Astrocyte of the spinal cord (primary cell): Measurements from ENCODE around the gene TOX2.
A peak's percentile ranks its signal among the peaks of the same experiment; 100 is the strongest.

Source experiments
- DNase-seq: peaks from one replicate; pipeline ENCODE4 v3.0.0; 2011; ENCODE audit warnings: low read depth, low spot score
- H3K4me3 ChIP-seq: 2 replicates; pipeline ENCODE4 v1.5.1; 2011; ENCODE audit warnings: low read depth, mild to moderate bottlenecking, low read length, moderate library complexity
- in situ Hi-C: cut with HindIII; loops from 2 replicates; pipeline ENCODE4 v1.10.0; 2017; ENCODE audit warnings: low sequenced_read_pairs
- TF ChIP-seq, protein P1 (sequence below): IDR thresholded peaks from 2 replicates; pipeline ENCODE4 v1.5.1; 2012; ENCODE audit warnings: low read depth, mild to moderate bottlenecking, low read length, inconsistent platforms

Gene TOX2

DNA sequence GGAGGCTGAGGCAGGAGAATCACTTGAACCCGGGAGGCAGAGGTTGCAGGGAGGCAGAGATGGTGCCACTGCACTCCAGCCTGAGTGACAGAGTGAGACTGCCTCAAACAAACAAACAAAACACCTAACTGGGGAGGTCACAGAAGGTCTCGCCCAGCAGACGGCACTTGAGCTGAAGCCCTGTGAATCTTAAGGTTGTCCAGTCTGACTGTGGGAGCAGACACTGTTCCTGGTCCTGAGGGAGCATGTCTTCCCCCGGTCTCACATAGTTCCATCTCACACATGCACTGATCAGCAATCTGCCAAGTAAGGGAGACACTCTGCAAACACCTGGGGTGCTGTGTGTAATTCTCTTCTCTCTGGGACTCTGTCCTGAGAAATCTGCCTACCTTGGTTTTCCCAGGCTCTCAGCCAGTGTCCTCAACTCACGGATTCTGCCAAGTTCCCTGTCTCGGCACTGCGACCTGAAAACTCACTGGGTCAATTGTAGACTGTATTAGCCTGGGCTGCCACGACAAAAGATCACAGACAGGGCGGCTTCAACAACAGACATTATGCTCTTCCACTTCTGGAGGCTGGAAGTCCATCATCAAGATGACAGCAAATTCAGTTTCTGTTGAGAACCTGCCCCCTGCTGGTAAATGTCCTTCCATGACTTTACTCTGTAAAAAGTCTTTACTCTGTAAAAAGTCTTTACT, 178.0 kb downstream of the TOX2 start:
- DNase-seq: peak; percentile 58

DNA sequence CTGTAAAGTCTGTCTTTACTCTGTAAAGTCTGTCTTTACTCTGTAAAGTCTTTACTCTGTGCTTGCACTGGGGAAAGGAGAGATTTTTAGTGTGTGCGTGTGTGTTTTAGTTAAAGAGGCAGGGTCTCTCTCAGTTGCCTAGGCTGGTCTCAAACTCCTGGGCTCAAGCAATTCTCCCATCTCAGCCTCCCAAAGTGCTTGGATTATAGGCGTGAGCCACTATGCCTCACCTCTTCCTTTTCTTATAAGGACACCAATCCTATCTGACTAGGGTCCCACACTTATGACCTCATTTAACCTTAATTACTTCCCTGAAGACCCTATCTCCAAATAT, 178.6 kb downstream of the TOX2 start:
- TF ChIP-seq, protein P1, sequence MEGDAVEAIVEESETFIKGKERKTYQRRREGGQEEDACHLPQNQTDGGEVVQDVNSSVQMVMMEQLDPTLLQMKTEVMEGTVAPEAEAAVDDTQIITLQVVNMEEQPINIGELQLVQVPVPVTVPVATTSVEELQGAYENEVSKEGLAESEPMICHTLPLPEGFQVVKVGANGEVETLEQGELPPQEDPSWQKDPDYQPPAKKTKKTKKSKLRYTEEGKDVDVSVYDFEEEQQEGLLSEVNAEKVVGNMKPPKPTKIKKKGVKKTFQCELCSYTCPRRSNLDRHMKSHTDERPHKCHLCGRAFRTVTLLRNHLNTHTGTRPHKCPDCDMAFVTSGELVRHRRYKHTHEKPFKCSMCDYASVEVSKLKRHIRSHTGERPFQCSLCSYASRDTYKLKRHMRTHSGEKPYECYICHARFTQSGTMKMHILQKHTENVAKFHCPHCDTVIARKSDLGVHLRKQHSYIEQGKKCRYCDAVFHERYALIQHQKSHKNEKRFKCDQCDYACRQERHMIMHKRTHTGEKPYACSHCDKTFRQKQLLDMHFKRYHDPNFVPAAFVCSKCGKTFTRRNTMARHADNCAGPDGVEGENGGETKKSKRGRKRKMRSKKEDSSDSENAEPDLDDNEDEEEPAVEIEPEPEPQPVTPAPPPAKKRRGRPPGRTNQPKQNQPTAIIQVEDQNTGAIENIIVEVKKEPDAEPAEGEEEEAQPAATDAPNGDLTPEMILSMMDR: no peak
- DNase-seq: no peak
- H3K4me3 ChIP-seq: no peak overlapping the region
- in situ Hi-C loops: no loop called here

More for the DNA sequence above, 178.0 kb downstream of the TOX2 start:
- TF ChIP-seq, protein P1: peak; percentile 56
- H3K4me3 ChIP-seq: no peak overlapping the region
- in situ Hi-C loops: no loop called here

DNA sequence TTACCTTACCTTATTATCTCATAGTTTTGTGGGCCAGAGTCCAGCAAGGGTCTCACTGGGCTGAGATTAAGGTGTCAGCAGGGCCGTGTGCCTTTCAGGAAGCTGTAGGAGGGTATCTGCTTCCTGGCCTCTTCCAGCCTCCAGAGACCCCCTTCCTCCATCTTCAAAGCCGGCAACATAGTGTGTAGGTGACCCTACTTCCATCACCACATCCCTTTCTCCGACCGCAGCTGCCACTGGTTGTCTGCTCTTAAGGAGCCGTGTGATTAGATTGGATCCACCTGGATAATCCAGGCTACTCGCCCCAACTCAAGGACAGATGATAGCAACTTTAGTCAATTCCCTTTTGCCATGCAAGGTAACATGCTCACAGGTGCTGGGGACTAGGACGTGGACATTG, 181.2 kb downstream of the TOX2 start:
- no peak overlapping the region for H3K4me3 ChIP-seq
- TF ChIP-seq, protein P1: no peak
- in situ Hi-C loops: no loop called here
- DNase-seq: no peak

DNA sequence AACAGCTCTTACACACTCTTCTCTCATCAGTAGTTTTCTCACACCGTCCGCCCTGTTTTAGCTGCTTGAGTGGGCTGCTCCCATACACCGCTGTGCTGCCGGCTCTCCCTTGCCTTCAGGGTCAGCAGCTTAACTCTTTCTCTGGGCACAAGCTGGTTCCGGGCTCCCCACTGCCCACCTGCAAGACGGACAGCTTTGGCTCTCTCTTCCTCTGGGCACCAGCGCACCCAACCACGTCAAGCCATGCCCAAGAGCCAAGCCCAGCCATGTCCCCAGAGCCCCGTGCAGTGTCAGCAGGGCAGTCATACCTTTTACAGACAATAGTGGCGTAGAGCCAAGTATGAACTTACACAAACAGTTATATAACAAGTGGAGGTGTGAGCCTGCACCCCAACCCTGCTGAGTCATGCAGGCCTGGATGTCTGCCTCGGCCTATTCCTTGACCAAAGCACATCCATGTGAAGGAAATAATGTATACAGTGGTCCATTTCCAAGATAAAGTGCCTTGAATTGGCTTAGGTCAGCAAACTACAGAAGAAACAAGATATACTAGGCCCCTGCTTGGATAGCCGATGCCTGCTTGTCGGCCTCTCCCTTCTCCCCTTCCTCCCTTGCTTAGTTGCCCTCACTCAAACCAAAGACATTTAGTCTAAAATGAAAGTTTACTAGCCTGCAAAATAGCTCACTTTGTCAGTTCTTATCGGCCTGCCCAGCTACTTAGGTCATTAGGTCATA, 183.0 kb downstream of the TOX2 start:
- in situ Hi-C loops: no loop called here
- TF ChIP-seq, protein P1: no peak

DNA sequence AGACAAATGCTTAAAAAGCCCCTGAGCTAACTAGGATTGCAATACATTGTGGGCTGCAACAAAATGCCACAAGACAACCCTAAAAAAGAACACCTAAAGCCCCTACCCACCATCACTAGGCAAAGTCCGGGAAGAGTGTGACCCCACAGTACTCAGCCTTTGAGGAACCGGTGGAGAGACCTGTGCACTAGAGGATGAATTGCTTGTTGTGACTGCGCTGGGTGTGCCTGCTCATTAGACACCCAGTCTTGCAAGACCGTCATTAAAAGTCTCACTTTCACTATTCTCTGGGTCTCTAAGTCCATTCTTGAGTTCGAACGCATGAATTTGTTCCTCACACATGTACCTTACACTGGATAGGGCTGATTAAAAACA, 183.6 kb downstream of the TOX2 start:
- no peak overlapping the region for H3K4me3 ChIP-seq
- TF ChIP-seq, protein P1: no peak
- DNase-seq: no peak
- in situ Hi-C loops: no loop called here

More for the DNA sequence above, 183.0 kb downstream of the TOX2 start:
- no peak overlapping the region for H3K4me3 ChIP-seq
- DNase-seq: no peak

DNA sequence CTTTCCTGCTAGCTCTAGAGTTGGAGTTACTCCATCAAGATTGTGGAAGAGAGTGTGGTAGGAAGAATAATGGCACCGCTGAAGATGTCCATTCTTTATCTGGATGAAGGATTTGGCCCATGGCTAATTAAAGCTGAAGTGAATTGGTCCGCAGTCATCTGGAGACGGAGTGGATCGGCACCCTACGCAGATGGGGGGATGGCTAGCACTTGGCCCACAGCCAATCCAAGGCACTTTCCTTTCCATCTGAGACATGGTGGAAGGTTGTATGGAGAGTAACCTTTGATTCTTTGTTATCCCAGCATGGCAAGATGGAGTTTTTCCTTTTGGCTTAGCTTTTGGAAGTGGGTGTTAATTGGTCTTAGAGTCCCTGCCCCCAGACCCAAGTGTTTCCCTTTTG, 184.0 kb downstream of the TOX2 start:
- DNase-seq: no peak
- H3K4me3 ChIP-seq: no peak overlapping the region
- in situ Hi-C loops: no loop called here
- TF ChIP-seq, protein P1: no peak
